ENCODE results near the gene PPM1L. TPM values are rescaled to one million over a fixed set of nuclear protein-coding genes. Genes with fewer than 3 reads are reported as not detected.
A peak's percentile ranks its signal among the peaks of the same experiment; 100 is the strongest.

The PPM1L gene
- total RNA-seq, 1 donor from 2014 or later: 56.4 TPM

DNA sequence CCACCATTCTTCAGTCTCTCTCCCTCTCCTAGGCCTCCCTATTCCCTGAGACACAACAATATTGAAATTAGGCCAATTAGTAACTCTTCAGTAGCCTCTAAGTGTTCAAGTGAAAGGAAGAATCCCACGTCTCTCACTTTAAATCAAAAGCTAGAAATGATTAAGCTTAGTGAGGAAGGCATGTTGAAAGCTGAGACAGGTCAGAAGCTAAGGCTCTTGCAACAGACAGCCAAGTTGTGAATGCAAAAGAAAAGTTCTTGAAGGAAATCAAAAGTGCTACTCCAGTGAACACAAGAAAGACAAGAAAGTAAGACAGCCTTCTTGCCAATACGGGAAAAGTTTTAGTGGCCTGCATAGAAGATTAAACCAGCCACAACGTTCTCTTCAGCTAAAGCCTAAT is 41.3 kb downstream of the PPM1L start:
- intact Hi-C loops (cut with micrococcal nuclease): no loop called here
- DNase-seq: no peak
- no peak for ATAC-seq

DNA sequence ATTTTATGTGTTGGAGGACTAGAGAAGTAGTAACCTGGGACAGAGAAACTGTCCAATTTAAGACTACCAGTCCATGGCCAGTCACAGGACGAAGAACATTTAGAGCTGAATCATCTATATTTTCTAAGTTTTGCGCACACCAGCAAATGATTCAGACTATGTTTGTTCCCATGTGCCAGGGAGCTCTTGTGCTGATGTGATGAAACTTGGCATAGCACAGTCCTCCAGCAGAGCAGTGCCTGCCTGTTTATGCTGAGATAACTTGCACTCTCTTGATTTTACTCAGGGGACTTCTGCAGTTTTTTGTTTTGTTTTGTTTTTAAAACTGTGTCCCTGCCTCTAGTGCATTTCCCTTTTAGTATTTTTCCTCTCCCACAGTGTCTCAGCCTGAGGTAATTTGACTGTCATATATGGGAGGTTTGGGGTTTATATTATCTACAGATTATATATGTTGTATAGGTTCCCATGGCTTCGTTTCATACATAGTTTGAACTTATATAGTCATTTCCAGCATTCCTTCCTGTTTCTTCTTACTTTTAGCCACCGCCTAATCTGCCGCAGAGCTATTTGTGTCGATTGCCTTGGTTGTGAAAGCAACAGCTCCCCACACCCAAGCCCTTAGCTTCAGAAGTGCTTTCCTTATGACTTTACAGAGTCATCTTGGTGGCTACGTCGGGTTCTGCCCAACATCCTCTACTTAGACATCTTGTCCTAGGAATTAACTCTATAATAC is 45.5 kb downstream of the PPM1L start:
- ATAC-seq (peak; percentile 82), DNase-seq (peak; percentile 34)
- intact Hi-C loops (cut with micrococcal nuclease): no loop called here

DNA sequence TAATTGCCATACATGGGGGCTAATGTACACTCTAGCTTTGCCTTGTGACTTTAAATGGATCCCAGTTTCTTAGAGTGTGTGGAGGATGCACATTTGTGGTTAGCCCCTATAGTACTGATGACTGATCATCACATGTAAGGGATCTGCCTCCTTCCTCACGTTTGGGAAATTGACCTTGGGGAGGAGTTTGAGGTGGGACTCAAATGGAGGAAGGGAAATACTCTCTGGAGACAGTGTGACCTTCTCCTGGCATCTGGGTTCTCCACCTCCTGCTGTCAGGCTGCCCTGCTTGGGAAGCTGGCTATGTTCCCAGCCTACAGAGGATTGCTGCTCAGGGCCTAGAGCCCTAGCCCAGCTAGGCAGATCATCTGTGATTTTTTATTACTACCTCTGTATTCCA is 48.7 kb downstream of the PPM1L start:
- DNase-seq: peak; percentile 74

DNA sequence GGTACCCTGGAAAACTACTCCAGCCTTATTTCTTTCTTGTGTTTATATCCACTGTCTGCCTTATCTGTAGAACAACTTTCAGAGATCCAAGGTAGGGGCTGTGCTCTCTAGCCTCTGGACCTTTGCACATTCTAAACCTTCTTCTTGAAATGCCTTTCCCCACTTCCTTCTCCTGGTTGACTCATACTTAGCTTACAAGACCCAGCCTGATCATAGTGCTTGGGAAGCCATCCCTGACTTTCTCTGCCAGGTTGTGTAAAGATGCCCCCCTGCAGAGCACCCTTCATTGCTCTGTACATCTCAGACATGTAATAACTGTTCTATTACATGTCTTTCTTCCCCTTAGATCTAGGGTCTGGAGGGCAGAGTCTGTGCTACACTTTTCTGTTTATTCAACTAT is 50.1 kb downstream of the PPM1L start:
- intact Hi-C loops (cut with micrococcal nuclease): no loop called here
- no peak for DNase-seq
- ATAC-seq: no peak

More for the DNA sequence above, 48.7 kb downstream of the PPM1L start:
- intact Hi-C loops (cut with micrococcal nuclease): no loop called here
- ATAC-seq: peak; percentile 76

DNA sequence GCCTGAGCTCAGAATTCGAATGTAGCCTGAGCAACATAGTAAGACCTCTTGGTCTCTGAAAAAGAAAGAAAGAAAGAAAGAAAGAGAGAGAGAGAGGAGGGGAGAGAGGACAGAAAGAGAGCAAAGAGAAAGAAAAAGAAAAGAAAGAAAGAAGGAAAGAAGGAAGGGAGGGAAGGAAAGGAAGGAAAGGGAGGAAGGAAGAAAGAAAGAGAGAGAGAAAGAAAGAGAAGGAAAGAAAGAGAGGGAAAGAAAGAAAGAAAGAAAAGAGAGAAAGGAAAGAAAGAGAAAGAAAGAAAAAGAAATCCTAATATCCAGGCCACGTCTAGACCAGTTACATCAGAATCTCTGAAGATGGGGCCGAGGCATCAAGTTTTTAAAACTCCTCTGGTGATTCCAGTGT is 50.7 kb downstream of the PPM1L start:
- intact Hi-C loops (cut with micrococcal nuclease): no loop called here
- ATAC-seq (no peak), DNase-seq (no peak)

DNA sequence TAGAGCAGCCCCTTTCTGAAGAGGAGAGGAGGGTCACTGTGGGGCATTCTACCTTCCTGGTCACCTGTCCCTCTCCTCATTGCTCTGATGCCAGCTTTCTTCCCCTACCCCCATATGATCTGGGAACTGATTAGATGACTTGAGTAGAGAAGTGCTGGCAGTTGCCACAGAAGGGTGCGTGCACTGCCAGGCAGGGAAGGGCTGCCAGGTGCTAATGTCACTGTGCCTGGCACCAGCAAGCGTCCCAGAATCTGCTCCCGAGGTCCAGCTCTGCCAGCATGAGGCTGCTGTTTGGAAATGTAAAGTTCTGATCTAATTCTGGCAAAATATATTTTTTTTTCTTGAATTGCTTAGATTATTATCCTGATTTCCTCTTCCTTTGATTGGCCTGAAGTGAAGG is 52.8 kb downstream of the PPM1L start:
- intact Hi-C loops (cut with micrococcal nuclease): no loop called here
- peak; percentile 85 for ATAC-seq
- peak; percentile 79 for DNase-seq

DNA sequence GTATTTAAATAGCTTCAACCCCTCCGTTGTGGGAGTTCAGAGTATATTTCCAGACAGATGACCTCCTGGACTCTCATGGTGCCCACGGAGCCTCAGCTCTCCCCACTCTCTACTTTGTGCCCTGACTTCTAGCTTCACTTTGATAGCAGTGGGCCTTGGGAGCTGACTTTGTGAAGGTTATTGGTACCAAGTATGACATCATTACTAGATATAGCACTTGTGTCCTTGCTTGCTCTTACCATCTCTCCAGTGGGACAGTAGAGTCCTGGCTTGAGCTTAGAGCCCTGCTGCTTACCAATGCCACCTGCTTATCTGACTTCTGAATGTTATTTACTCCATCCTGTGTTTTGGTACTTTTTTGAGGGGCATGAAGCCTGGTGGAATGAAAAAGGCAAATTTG is 53.4 kb downstream of the PPM1L start:
- DNase-seq (no peak), ATAC-seq (peak; percentile 56)
- intact Hi-C loops (cut with micrococcal nuclease): no loop called here

DNA sequence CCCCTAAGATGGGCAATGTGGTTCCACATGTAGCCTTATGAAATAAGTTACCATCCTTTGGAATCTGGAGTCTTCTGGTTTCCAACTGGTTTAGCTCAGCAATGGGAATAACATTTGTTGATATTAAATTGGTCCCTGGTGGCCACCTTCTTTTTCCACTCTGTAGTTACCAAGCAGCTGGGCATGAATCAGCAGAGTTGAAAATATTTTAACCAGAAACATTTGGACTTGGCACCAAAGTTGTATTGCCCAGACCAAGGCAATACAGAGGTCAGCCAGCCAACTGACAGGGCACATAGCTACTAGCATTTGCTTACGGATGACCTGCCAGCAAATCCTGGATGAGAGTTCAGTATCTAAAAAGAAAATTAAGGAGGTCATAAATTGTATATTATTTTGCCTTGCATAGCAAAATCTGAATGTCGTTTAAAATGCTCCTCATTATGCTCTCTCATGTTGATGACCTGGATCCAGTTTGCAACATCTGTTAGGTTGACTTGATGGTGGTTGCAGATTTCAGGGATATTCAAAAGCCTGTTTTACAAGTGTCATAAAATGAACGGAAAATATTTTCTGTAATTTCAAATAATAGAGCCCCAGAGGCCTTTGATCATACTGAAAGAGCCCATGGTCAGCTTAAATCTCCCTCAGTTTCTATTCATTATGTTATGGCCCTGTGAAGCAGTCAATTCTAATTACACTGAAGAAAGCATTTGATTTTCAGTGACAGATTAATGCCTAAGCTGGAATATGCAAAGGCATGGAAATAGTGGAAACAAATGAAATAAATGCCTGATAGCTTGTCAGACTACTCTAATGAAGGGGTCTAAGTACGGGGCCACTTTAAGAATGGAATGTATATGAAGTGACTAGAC is 54.6 kb downstream of the PPM1L start:
- intact Hi-C loops (cut with micrococcal nuclease): no loop called here
- no peak for DNase-seq

DNA sequence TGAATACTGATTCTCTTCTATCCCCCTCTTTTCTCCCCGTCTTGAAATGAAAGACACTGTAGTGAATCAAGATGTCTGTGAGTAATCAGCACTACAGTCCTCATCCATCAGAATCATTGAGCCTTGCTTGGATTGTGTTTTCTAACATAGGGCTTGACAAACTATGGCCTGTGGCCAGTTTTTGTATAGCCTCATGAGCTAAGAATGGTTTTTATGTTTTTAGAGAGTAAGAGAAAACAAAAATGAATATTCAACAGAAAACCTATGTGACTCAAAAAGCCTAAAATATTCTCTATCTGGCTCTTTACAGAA is 55.2 kb downstream of the PPM1L start:
- intact Hi-C loops (cut with micrococcal nuclease): no loop called here
- ATAC-seq (no peak), DNase-seq (no peak)

More for the DNA sequence above, 54.6 kb downstream of the PPM1L start:
- peak; percentile 20 for ATAC-seq

DNA sequence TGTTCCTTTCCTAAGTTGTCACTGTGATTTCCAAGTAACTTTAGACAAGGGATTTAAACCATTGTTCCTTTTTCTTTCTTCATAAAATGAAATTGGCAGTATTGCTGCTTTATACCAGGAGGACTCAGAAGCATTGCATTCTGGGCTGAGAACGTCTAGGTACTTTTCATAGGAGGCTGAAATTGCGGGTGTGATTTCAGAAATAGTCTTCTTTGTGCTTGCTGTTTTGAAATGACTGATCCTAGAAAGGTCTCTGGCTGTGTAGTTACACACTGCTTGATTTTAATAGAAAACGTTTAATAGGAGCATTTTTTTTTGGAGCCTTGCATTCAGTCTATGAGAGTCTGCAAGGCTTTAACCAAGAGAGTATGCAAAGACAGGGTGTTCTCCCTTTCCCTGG is 56.3 kb downstream of the PPM1L start:
- intact Hi-C loops (cut with micrococcal nuclease): no loop called here
- ATAC-seq: no peak
- no peak for DNase-seq

DNA sequence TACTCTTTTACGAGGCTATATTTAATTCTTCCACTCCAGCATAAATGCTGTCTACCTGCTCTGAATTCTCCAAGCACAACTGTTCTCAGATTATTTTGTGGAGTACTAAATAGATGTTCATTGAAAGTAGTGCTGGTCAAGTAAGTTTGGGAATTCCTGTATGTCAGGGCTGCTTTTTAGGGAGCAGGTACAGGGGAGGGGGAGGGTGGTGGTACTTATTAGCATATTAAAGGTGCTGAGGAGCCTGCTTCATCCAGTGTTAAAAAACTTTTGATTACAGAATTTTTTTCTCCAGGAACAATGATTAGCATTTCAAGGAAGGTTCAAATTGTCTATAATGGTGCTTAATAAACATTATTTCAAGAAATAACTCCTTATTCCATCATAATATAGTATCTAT is 59.2 kb downstream of the PPM1L start:
- DNase-seq (no peak), ATAC-seq (no peak)
- intact Hi-C loops (cut with micrococcal nuclease): no loop called here

DNA sequence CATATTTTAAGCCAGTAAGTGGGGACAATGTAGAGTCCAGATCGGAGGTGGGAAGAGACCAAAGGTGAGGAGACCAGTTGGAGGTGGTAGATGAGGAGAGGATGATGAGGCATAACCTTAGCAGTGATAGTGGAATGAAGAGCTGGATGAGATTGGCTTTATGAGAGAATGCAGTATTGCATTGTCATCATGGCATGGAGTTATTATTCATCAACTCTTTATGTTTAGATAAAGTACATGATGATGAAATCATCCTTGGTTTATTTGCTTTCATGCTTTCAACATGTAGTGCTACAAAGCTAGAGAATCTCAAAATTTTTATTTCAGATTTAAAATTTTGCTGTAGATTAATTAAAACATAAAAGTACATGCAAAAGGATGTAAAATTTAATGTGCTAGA is 64.0 kb downstream of the PPM1L start:
- DNase-seq (no peak), ATAC-seq (no peak)
- intact Hi-C loops (cut with micrococcal nuclease): no loop called here

DNA sequence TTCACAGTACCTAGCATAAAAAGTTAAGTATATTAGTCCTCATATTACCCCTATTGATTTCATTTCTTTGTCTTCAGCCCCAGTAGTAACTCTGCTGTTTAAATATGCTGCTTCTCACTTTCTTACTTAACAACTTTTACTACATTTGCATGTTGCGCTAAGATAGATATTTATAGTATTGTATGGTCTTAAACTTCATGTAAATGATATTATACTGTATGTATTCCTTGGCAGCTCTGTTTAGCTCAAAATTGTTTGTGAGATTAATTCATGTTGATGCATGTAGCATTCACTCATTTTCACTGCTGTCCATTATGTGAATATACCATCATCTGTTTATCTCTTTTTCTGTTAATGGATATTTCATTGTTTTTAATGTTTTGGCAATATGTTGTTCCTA is 64.4 kb downstream of the PPM1L start:
- DNase-seq (no peak), ATAC-seq (no peak)
- intact Hi-C loops (cut with micrococcal nuclease): no loop called here

DNA sequence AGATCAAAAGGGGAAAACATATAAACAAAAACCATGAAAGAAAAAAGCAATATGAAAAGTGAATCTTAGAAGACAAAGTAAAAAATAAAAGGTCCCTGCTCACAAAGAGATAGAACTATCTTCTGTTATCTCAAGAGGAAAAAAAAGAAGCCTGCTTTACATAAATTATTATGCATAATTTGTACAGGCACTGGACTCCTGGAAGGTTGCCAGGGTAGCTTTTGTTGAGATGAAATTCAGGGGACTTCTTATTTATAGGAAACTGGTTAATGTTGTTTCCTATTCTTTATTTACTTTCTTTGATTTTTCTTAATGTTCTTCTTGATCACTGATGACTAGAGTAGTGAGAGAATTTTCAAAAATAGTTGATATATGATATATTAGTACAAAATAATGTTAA is 66.9 kb downstream of the PPM1L start:
- no peak for ATAC-seq
- intact Hi-C loops (cut with micrococcal nuclease): no loop called here
- no peak for DNase-seq

DNA sequence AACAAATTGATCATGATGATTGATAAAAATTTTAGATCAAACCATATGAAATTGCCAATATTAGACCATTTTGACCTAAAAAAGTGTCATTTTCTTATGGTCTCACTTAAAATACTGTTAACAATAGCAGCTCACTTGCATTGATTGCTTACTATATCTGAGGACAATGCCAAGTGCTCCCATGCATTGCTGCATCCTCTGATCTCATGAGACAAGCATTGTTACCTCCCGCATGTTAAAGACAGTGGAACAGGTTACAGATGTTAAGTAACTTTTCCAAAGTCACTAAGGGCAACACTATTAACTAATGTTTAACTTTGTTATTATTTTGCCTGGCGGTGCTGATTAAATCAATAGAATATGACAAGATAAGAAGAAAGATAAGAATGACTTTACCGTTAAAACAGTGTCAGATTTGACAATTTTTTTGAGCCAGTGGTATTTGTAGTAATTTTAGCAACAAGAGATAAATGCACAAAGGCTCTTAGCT is 69.3 kb downstream of the PPM1L start:
- ATAC-seq (no peak), DNase-seq (no peak)
- intact Hi-C loops (cut with micrococcal nuclease): no loop called here

DNA sequence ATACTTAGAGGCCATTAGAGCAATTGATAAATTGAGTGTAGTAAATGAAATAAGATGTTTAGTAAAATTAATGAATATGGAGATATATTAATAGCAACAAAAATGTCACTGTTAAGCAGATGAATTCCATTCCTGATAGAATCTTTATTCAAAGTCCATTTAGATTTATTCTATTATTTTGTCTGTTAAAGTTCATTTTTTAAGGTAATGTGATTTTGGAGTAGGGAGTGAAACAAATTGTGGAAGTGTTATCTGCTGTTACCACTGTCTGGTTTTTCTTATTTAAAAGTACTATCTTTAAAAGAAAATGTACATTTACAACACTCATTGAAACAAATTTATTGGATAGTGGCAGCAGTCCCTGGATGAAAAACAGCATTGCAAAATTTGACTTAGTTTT is 70.4 kb downstream of the PPM1L start:
- intact Hi-C loops (cut with micrococcal nuclease): no loop called here
- DNase-seq: no peak
- no peak for ATAC-seq

DNA sequence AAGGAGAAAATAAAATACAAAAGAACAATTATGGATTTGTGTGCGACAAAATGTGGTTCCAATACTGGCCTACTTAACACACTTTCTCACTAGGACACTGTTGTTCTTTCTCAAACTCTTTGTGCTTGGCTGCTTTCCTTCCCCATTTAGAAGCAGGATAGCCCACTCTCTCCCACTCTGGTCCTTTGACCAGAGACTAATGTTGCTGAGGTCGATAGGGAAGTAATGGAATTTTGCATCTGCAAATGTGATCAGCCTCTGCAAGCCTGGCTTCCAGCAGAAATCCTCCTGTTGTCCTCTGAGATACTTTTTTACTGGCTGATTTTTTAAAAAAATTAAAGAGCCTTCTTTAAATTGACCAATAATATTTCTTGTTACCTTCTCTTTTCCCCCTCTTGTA is 71.0 kb downstream of the PPM1L start:
- no peak for ATAC-seq

DNA sequence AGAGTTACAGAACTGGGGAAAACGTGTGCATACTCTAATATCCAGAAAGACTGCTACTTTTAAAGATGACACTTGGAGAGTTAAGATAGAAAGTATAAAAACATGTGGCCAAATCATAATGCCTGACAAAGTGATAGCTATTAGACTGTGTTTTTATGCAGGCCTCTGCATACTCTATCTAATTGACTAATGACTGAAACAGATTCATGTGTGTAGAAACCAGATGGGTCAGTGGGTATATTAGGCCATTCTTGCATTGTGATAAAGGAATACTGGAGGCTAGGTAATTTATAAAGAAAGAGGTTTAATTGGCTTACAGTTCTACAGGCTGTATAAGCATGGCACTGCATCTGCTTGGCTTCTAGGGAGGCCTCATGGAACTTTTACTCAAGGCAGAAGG is 71.5 kb downstream of the PPM1L start:
- ATAC-seq (no peak), DNase-seq (no peak)
- intact Hi-C loops (cut with micrococcal nuclease): no loop called here

More for the DNA sequence above, 71.0 kb downstream of the PPM1L start:
- DNase-seq: no peak
- intact Hi-C loops (cut with micrococcal nuclease): no loop called here

DNA sequence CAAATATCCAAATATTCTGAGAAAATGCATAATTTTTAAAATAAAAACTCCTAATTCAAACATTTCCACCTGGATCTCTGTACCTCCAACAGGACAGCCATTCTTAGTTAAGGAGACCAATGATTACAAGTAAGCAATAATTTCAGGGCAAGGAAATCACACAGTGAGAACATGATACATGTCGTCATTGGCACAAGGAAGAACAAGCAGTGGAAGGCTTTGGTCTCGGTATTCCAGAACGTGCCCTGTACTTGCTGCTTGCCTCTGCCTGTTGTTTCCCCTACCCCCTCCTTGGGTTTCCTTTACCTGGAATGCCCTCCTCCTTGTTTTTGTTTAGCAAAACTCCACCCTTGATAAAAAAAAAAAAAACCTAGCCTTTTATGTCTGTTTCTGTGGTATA is 72.8 kb downstream of the PPM1L start:
- ATAC-seq (no peak), DNase-seq (no peak)
- intact Hi-C loops (cut with micrococcal nuclease): no loop called here

DNA sequence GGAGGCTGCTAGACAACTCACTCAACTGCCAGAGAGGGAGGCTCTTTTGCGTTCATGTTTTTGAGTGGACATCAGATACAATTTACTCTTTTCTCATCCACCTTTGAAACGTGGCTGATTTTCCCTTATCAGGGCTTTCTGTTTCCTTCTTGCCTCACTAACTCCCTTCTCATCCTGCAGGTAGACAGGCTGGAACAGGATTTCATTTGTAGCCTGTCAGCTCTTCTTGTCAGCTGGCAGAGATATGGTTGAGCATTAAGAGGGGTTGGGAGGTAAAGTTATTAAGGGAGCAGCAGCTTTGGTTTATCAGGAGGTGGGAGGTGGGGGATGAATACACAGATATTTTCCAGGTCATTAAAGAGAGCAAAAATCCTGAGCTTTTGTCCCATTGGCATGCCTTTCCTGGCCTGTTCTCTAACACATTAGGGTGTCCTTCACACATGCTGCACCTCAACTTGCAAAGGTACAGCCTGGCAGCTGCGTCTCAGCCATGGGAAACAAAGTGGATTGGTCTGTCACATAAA is 73.5 kb downstream of the PPM1L start:
- intact Hi-C loops (cut with micrococcal nuclease): no loop called here
- ATAC-seq: peak; percentile 28

More for the DNA sequence above, 73.5 kb downstream of the PPM1L start:
- no peak for DNase-seq

All from left ventricle myocardium superior (tissue), 1 donor.